Small intestine (tissue), 7 donors: ENCODE measurements around the gene STUB1. TPM values are rescaled to one million over a fixed set of nuclear protein-coding genes. Genes with fewer than 3 reads are reported as not detected.

Experiments used
- DNase-seq, 2 donors: peaks; one replicate each; pipeline versions ENCODE4 v3.0.0 to v3.0.0-alpha.2; 2013
- FAIRE-seq: peaks from 2 replicates; lab custom pipeline; 2012; peaks lifted over from hg19 to GRCh38; lab: Jason Lieb, UNC
- H3K27ac ChIP-seq, 3 donors: one replicate each; pipeline ENCODE4 v1.5.1; 2013; ENCODE audit warnings: low read length in 2 of 3, mild to moderate bottlenecking in 2 of 3, control low read depth in 1 of 3, inconsistent platforms in 1 of 3, low read depth in 1 of 3, moderate library complexity in 1 of 3
- H3K27me3 ChIP-seq, 3 donors: one replicate each; pipeline ENCODE4 v1.6.1; 2013; ENCODE audit warnings: low read length in 3 of 3, inconsistent platforms in 1 of 3; ENCODE audit not compliant: control insufficient read depth in 3 of 3, insufficient read depth in 3 of 3
- H3K36me3 ChIP-seq, 3 donors: one replicate each; pipeline ENCODE4 v1.6.1; 2013; ENCODE audit warnings: low read length in 3 of 3, inconsistent platforms in 1 of 3, low read depth in 1 of 3, mild to moderate bottlenecking in 1 of 3, moderate library complexity in 1 of 3; ENCODE audit not compliant: control insufficient read depth in 3 of 3, insufficient read depth in 2 of 3
- H3K4me1 ChIP-seq, 3 donors: one replicate each; pipeline ENCODE4 v1.6.1; 2013; ENCODE audit warnings: low read length in 2 of 3, inconsistent platforms in 1 of 3, low read depth in 1 of 3, mild to moderate bottlenecking in 1 of 3, moderate library complexity in 1 of 3; ENCODE audit not compliant: control insufficient read depth in 3 of 3, insufficient read depth in 2 of 3
- H3K4me3 ChIP-seq, 3 donors: one replicate each; pipeline ENCODE4 v1.5.1; 2013; ENCODE audit warnings: low read length in 3 of 3, control low read depth in 1 of 3, inconsistent platforms in 1 of 3, low read depth in 1 of 3, mild to moderate bottlenecking in 1 of 3, moderate library complexity in 1 of 3
- H3K9me3 ChIP-seq, 2 donors: one replicate each; pipeline ENCODE4 v1.6.1; 2013; ENCODE audit warnings: low read depth in 1 of 2, low read length in 1 of 2; ENCODE audit not compliant: control insufficient read depth in 2 of 2, insufficient read depth in 1 of 2
- WGBS, 3 donors: extraction: QIAGEN DNeasy Blood & Tissue Kit; methylation state at CpG; one replicate each; pipeline ENCODE4 v1.1.7; 2013; 5-methylcytosine and 5-hydroxymethylcytosine counted together
- polyA plus RNA-seq, 4 donors: library from polyadenylated mRNA; stranded (reverse) in 3 of 4; unstranded in 1 of 4; fragments of 200-250 nt in 3 of 4; fragments of 120-200 nt in 1 of 4; gene quantifications; one replicate each; pipeline versions ENCODE4 v1.2.1 to v1.2.3, GENCODE V29; 2013
- donor health status: healthy with polysubstance abuse.
- donor health status: control.
- donor health status: control.
- donor health status: Bipolar disorder and iron deficiency.
- donor health status: healthy.

STUB1 gene
- polyA plus RNA-seq, 4 donors = 66.2 to 122 (median 118) TPM

DNA sequence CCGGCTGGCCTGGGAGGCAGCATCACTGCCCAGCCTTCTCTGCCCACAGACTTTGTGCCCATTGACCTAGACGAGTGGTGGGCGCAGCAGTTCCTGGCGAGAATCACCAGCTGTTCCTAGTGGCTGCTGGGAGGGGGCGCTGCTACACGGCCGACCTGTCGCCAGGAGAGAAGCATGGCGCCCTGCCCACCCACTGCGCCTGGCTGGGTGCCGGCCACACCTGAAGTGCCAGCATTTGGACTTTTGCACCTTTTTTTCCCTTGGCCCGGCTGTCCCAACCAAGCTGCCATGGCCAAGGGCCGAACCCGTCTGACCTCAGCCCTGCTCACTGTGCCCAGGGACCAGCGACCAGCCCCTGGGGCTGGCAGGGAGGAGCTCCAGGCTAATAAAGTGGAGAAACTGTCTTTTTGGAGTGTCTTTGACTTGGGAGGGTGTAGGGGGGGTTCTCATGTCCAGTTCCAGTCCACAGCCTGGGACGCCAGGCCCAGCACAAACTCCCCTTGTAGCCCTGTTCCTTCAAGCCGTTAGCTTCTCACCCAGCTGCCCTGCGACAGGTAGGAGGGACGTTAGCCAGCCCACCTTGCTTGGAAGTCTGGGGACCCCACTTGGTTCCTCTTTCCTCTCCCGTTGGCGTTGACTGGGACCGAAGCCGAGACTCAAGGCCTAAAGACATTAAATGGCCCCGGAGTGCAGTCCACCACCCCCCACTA lies 32.0 kb upstream of the STUB1 start:
- Histone ChIP-seq H3K4me1 (peaks cover 0 to 53% (median 5%) of the 10 kb centered on the region in 3 donors), H3K9me3 (no peaks in the 10 kb centered on the region), H3K4me3 (peak overlapping the region; percentile 39 to 80 (median 42)), H3K27me3 (no peaks in the 10 kb centered on the region), H3K27ac (peak overlapping the region; percentile 86 to 98 (median 97)), H3K36me3 (peaks cover 0 to 84% (median 0%) of the 10 kb centered on the region in 3 donors)
- no peak for FAIRE-seq
- peak; percentile 57 to 92 for DNase-seq
- 14 to 21% (median 14%) methylated on average over 22 to 24 of the region's 24 CpGs for WGBS, 3 donors

DNA sequence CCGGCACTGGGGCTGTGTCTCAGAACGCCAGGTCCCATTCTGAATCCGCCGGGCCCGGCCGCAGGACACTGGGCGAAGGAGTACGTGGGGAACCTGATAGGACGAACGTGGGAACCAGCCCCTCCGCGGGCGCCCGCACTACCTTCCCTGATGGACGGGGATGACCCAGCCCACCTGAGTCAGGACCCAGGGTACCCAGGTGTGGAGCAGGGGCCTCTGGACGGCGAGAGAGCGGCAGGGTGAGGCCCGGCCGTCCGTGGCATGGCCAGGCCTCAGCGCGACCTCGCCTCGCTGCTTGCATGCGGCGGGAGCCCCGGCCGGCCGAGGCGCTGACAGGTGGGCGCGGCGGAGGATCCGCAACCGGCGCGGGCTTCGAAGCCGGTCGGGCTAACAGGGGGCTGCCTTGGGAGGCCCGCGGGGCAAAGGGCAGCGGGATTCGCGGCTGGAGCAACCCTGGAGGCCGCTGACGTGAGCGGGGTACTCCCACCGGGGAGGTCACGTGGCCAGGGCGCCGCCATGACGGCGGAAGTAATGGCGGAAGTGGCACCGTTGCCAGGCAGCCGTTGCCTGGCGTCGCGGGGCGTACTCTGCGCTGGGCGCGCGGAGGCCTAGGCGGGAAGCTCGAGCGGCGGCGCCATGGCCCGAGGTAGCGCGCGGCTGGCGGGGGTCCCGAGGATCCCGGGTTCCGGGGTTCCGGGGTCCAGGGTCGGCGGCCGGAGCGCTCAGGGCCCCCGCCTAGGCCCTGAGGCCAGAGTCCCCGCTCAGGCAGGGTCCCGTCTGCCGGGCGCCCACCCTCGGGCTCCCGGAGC lies 31.2 kb upstream of the STUB1 start, which contains the start of gene WDR90:
WDR90 (plus strand) TSS at position 585 of the 809 bp plus-strand sequence; CDS start at position 637, 52 bp downstream.
- whole genome bisulfite sequencing, 3 donors = 1 to 2% (median 1%) methylated on average over 75 to 91 of the region's 91 CpGs
- H3K27me3 ChIP-seq = no peaks in the 10 kb centered on the region

DNA sequence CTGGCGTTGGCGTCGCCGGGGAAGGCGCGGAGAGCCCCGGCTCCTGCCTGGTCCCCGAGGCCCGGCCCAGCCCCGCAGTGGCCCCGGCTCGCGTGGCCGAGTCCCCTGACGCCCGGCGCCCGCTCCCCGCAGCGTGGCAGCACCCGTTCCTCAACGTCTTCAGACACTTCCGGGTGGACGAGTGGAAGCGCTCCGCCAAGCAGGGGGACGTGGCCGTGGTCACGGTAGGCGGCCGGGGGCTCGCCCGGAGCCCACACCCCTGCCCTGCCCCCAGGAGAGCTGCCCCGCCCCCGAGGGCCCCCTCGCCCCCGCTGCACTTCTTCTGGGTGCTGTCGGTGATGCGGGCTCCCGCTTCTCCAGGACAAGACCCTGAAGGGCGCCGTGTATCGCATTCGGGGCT lies 30.6 kb upstream of the STUB1 start:
- Histone ChIP-seq H3K4me3 (peak overlapping the region; percentile 30 to 80 (median 60)), H3K27me3 (no peaks in the 10 kb centered on the region), H3K36me3 (peaks cover 0 to 82% (median 0%) of the 10 kb centered on the region in 3 donors), H3K27ac (no peak overlapping the region), H3K9me3 (no peaks in the 10 kb centered on the region), H3K4me1 (peaks cover 0 to 47% (median 2%) of the 10 kb centered on the region in 3 donors)
- FAIRE-seq (no peak), DNase-seq (no peak)
- WGBS, 3 donors = 1 to 3% (median 2%) methylated on average over 9 to 44 of the region's 44 CpGs

More for the DNA sequence above, 31.2 kb upstream of the STUB1 start, which contains the start of gene WDR90:
- Histone ChIP-seq H3K4me3 (peak within 1 kb of the TSS; percentile 42 to 80 (median 60)), H3K4me1 (peaks cover 0 to 51% (median 5%) of the 10 kb centered on the region in 3 donors), H3K27ac (peak within 1 kb of the TSS; percentile 86 to 98 (median 97)), H3K36me3 (peaks cover 0 to 84% (median 0%) of the 10 kb centered on the region in 3 donors), H3K9me3 (no peaks in the 10 kb centered on the region)
- FAIRE-seq = no peak
- peak; percentile 95 to 99 for DNase-seq

DNA sequence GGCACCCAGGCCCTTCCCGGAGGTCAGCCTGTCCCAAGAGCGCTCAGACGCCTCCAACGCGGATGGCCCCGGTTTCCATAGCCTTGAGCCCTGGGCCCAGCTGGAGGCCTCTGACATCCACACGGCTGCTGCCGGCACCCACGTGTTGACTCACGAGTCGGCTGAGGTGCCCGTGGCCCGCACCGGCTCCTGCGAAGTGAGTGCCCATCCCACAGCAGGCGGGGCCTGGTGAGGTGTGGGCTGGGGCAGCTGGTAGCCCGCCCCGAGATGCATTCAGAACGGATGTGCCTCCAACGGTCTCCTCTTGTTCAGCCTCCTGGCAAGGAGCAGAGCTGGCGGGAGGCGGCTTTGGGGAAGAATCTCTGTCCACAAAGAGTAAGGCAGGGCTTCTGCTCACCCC lies 28.4 kb upstream of the STUB1 start:
- peaks cover 0 to 82% (median 0%) of the 10 kb centered on the region in 3 donors for H3K36me3 ChIP-seq
- H3K4me3 ChIP-seq = no peak overlapping the region
- FAIRE-seq = no peak
- H3K4me1 ChIP-seq = peaks cover 0 to 28% (median 0%) of the 10 kb centered on the region in 3 donors
- no peaks in the 10 kb centered on the region for H3K9me3 ChIP-seq
- no peak for DNase-seq
- WGBS, 3 donors = 92 to 93% (median 93%) methylated on average over 16 to 22 of the region's 22 CpGs
- no peaks in the 10 kb centered on the region for H3K27me3 ChIP-seq
- H3K27ac ChIP-seq = no peak overlapping the region

DNA sequence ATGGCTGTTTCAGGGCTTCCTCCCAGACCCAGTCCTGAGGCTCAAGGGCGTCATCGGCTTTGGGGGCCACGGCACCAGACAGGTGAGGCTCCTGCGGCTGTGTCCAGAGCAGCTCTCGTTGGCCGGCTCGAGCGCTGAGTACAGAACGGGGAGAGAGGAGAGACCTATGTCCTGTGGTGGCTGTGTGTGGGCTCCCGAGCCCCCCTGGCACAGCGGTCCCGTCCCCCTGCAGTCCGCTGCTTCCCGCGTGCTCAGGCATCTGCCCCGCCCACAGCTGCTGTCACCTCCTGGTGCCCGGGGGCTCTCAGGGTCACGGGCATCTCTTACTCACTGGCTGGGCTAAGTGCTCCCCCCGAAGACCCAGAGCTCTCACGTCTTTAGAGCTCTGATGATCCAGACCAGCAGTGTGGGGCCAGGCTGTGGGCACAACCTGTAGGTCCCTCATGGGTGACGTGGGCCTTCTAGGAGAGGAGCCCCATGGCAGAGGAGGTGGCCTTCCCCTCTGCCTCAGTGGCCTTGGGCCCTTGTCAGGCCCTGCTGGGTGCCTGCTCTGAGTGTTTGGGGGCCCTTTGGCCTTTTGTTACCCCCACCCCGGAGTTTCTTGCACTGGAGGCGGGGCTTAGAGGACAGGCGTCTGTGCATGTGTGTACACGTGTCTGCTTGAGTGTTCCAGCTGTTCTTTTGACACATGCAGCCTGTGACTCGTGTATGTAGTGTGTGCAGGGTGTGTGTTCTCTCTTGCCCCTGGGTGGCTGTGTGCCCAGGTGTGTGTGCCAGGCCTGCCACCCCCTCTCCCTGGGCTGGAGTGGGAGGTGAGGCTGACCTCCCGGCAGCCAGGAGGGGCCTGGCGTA lies 27.5 kb upstream of the STUB1 start:
- H3K36me3 ChIP-seq = peaks cover 0 to 82% (median 0%) of the 10 kb centered on the region in 3 donors
- H3K9me3 ChIP-seq = no peaks in the 10 kb centered on the region
- H3K4me1 ChIP-seq = peaks cover 0 to 19% (median 0%) of the 10 kb centered on the region in 3 donors
- H3K4me3 ChIP-seq = no peak overlapping the region
- no peaks in the 10 kb centered on the region for H3K27me3 ChIP-seq
- H3K27ac ChIP-seq = no peak overlapping the region
- no peak for FAIRE-seq
- 87 to 89% (median 88%) methylated on average over 23 to 28 of the region's 28 CpGs for WGBS, 3 donors
- DNase-seq = no peak

DNA sequence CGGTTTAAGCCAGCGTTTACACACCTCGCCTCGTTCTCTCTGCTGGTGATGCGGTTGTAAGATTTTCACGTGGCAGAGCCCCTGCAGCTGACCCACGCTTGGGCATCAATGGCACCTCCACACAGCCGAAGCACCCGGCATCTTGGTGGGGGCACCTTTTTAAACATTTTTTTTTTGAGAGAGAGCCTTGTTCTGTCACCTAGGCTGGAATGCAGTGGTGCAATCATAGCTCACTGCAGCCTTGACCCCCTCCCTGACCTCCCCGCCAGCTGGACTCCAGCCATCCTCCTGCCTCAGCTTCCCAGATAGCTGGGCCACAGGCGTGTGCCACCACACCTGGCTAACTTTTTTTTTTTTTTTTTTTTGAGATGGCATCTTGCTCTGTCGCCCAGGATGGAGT lies 26.2 kb upstream of the STUB1 start:
- FAIRE-seq (no peak), DNase-seq (no peak)
- Histone ChIP-seq H3K27me3 (no peaks in the 10 kb centered on the region), H3K4me3 (no peak overlapping the region), H3K27ac (no peak overlapping the region), H3K36me3 (peaks cover 0 to 86% (median 0%) of the 10 kb centered on the region in 3 donors), H3K9me3 (no peaks in the 10 kb centered on the region), H3K4me1 (peaks cover 0 to 8% (median 0%) of the 10 kb centered on the region in 3 donors)
- WGBS, 3 donors = 91 to 92% (median 91%) methylated on average over 12 of the region's 12 CpGs

DNA sequence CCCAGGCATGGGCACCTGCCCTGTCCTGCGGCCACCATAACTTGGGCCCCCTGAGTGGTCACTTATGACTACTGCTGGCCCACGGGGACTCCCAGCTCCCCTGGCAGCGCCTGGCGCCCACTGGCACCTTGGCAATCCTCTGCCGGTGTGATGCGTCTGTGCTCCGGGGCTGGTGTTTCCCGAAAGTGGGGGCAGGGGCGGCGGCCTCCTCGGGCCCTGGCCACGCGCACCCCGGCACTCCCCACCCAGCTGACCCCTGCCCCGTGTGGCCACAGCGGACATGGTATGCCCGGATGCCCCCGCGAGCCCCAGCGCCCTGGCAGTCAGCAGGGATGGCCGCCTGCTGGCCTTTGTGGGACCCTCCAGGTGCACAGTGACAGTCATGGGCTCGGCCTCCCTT lies 22.7 kb upstream of the STUB1 start:
- 93 to 98% (median 96%) methylated on average over 14 to 22 of the region's 22 CpGs for WGBS, 3 donors
- H3K27ac ChIP-seq = no peak overlapping the region
- FAIRE-seq = no peak

More for the DNA sequence above, 22.7 kb upstream of the STUB1 start:
- H3K9me3 ChIP-seq = no peaks in the 10 kb centered on the region
- H3K36me3 ChIP-seq = peaks cover 0 to 89% (median 0%) of the 10 kb centered on the region in 3 donors
- no peak for DNase-seq
- H3K4me1 ChIP-seq = peaks cover 0 to 17% (median 0%) of the 10 kb centered on the region in 3 donors
- H3K27me3 ChIP-seq = no peaks in the 10 kb centered on the region
- H3K4me3 ChIP-seq = no peak overlapping the region
